ENCODE data around the gene KIF1A.

KIF1A gene

GRCh38 chr2:240820607-240821428 lies 799 bp upstream of the KIF1A start:
- no peak for DNase-seq (ENCODE audit: low read depth, low spot score)

GRCh38 chr2:240819126-240819857 lies 727 bp downstream of the KIF1A start:
- no peak for DNase-seq (ENCODE audit: low read depth, low spot score)

- DNase-seq (ENCODE audit: low read depth, low spot score) = no peak
Observed at GRCh38 chr2:240818293-240819125, 1.5 kb downstream of the KIF1A start.

GRCh38 chr2:240817496-240818292 lies 2.3 kb downstream of the KIF1A start:
- no peak for DNase-seq (ENCODE audit: low read depth, low spot score)

GRCh38 chr2:240816584-240817495 lies 3.2 kb downstream of the KIF1A start:
- DNase-seq (ENCODE audit: low read depth, low spot score) = no peak

GRCh38 chr2:240815761-240816583 lies 4.0 kb downstream of the KIF1A start:
- DNase-seq (ENCODE audit: low read depth, low spot score) = no peak

GRCh38 chr2:240814946-240815760 lies 4.9 kb downstream of the KIF1A start:
- DNase-seq (ENCODE audit: low read depth, low spot score) = no peak

- no peak for DNase-seq (ENCODE audit: low read depth, low spot score)
Observed at GRCh38 chr2:240814280-240814679, 5.7 kb downstream of the KIF1A start.

GRCh38 chr2:240813231-240813921 lies 6.6 kb downstream of the KIF1A start:
- no peak for DNase-seq (ENCODE audit: low read depth, low spot score)

- no peak for DNase-seq (ENCODE audit: low read depth, low spot score)
Observed at GRCh38 chr2:240812721-240813120, 7.3 kb downstream of the KIF1A start.

GRCh38 chr2:240812301-240812680 lies 7.7 kb downstream of the KIF1A start:
- DNase-seq (ENCODE audit: low read depth, low spot score) = no peak

GRCh38 chr2:240811346-240812300 lies 8.4 kb downstream of the KIF1A start:
- DNase-seq (ENCODE audit: low read depth, low spot score) = no peak

- no peak for DNase-seq (ENCODE audit: low read depth, low spot score)
Observed at GRCh38 chr2:240810621-240811020, 9.4 kb downstream of the KIF1A start.

- DNase-seq (ENCODE audit: low read depth, low spot score) = no peak
Observed at GRCh38 chr2:240810199-240810598, 9.8 kb downstream of the KIF1A start.

GRCh38 chr2:240809276-240809675 lies 10.7 kb downstream of the KIF1A start:
- no peak for DNase-seq (ENCODE audit: low read depth, low spot score)

- no peak for DNase-seq (ENCODE audit: low read depth, low spot score)
Observed at GRCh38 chr2:240806459-240806858, 13.6 kb downstream of the KIF1A start.

- DNase-seq (ENCODE audit: low read depth, low spot score) = no peak
Observed at GRCh38 chr2:240806006-240806405, 14.0 kb downstream of the KIF1A start.

All from activated naive CD8-positive, alpha-beta T cell treated with anti-CD3 and anti-CD28 coated beads, Interleukin-2, amount 50 U/mL, for 16 hours (primary cell).